ENCODE measurements around the gene PEX10.
"Not testable (repeated sequence)": the region's sequence is repeated elsewhere in the genome, so short reads cannot be mapped to it uniquely, and the experiment has no call there.

The PEX10 gene

GRCh38 chr1:2443277-2444137 lies 31.1 kb upstream of the PEX10 start:
- no peak for DNase-seq

GRCh38 chr1:2442661-2443060 lies 30.3 kb upstream of the PEX10 start:
- DNase-seq = no peak

DNA sequence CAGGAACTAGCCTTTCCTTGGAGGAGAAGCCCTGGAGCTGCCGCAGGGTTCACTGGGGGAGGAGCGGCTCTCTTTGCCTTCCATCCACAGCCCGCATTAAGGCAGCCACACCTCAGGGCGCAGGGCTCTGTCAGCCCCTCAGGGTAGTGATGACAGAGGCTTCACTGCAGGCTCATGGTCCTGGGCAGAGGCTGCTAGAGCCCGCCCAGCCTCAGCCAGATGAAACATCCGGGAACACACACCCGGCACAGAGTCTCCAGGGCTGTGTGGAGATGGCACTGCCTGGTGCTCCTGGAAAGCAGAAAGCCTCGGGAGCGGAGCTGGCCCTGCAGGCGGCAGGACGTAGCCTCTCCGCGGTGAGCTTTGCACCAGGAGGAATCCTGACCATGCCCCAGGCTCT lies 29.4 kb upstream of the PEX10 start:
- no peak for DNase-seq

DNA sequence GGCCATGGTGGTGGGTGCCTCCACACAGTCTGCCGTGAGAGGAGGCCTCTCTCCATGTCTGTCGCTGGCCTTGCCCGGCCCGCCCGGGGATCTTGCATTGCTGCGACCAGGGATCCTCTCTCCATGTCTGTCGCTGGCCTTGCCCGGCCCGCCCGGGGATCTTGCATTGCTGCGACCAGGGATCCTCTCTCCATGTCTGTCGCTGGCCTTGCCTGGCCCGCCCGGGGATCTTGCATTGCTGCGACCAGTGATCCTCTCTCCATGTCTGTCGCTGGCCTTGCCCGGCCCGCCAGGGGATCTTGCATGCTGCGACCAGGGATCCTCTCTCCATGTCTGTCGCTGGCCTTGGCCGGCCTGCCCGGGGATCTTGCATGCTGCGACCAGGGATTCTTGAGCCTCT lies 28.0 kb upstream of the PEX10 start:
- not testable (repeated sequence) for DNase-seq

GRCh38 chr1:2439369-2439768 lies 27.0 kb upstream of the PEX10 start:
- no peak for DNase-seq

GRCh38 chr1:2438641-2439040 lies 26.3 kb upstream of the PEX10 start:
- DNase-seq = no peak

GRCh38 chr1:2438038-2438437 lies 25.7 kb upstream of the PEX10 start:
- DNase-seq = no peak

DNA sequence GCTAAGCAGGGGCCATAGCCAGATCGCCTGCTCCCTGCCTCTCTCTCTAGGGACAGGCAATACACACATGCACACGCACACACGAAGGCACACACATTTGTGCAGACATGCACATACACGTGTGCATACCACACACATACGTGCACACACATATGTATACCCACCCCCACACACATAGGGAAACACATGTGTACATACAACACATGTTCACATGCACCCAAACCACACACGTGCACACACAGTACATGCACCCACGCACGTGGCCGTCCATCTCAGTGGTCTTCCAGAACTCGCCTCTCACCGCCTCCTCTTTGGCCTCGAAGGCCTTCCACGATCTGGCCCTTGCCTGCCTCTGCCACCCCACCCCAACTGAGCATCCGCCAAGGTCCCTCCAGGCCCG lies 25.3 kb upstream of the PEX10 start:
- no peak for DNase-seq

GRCh38 chr1:2436876-2437275 lies 24.5 kb upstream of the PEX10 start:
- DNase-seq = no peak

GRCh38 chr1:2435746-2436355 lies 23.5 kb upstream of the PEX10 start:
- DNase-seq = no peak

- DNase-seq = no peak
These were observed 22.7 kb upstream of the PEX10 start for GRCh38 chr1:2435091-2435490.

DNA sequence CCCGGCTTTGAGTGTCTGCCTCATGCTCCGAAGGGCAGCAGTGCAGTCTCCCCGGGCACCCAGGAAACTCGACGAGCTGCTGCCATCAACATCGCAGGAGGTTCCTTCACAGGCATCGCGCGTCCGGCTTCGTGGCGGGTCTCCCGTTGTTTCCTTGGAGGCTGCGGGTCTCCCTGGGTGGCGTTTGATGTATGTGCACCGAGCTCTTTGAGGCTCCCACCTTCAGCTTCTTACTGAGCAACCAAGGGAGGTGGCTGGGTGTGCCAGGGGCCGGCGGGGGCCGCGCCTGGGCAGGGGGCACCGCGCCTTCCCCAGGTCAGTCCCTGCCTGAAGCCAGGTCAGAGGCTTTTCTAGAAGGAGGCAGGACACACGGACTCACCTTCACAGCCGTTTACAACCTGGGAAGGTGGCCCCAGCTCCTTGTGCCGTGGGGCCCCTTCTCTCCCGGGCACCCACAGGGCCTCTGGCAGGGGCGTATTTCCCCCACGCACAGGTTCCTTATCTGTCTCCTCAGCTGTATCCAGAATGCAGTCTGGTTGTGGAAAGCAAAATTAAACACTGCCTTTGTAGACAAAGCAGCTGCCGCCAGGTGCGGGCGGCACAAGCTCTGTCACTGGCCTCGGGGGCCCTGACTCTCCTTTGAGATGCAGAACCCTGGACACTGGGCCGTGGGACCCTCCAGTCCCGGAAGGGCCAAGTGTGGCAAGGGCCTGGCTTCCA lies 21.7 kb upstream of the PEX10 start:
- DNase-seq = no peak

GRCh38 chr1:2433196-2433595 lies 20.8 kb upstream of the PEX10 start:
- DNase-seq = no peak

- no peak for DNase-seq
These were observed 20.1 kb upstream of the PEX10 start for GRCh38 chr1:2432441-2432844.

- no peak for DNase-seq
These were observed 19.2 kb upstream of the PEX10 start for GRCh38 chr1:2431518-2431917.

DNA sequence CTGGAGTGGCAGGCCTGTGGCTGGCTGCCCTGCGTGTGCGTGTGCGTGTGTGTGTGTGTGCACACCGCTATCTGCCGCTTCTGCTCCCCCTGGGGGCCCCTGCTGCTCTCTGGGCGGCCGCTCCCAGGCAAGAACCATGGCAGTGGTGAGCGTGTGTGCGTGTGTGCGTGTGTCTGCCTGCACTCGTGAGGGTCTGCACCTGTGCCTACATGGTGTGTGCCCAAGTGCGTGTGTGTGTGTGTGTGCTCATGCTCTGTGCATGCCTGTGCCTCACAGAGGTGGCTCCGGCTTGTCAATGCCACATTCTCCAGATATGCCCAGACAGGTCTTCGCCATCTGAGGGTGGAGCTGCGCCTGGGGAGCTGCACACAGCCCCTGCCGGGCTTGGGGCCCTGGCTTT lies 18.7 kb upstream of the PEX10 start:
- DNase-seq = no peak

DNA sequence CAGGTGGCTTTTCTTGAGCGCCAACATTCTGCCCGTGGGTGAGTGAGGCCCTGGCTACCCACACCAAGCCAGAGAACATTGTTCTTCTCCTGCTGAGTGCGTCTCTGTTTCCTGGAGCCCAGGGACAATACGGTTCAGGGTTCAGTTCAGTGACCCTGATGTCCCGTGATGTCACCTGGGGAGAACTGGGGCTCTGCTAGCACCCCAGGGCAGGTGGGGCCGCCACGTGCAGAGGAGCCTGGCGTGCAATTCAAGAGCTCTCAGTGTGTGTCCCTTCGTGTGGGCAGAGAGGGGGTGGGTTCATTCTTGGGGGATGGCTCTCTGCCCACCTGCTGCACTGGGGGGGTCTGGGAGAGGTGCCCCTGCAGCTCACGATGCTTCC lies 18.2 kb upstream of the PEX10 start:
- no peak for DNase-seq

DNA sequence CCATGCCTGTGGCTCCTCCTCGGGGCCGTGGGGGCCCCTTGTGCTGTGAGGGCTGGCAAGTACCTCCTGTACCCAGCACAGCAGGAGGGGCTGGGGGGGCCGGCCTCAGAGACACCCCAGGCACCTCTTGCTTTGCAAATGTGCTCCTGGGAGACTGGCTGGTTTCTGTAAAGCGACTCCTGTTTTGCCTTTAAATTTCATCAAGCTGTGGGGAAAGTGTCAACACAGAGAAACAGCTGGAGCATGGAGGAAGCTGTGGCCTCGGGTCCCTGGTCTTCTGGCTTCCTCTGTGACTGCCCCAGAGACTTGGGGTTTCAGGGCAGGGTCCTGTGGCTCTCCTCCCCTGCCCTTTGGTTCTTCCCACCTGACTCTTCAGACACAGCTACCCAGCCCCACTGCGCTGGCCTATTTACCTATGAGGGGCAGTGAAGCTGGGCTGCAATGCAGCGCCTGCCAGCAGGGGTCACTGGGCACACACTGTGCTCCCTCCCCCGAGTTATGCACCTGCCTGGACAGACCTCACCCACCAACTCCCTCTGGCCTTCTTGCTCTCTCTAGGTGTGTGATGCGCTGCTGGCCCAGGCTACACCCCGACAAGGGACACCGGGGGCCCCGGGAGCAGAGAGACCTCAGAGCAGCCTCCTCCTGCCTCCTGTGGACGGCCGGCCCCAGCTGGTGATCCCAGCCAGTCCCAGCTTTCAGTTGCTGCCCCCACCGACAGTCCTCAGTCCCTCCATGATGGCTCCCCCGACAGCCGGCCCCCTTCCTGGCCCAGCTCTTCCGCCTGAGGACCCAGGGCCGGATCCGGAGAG lies 17.6 kb upstream of the PEX10 start:
- no peak for DNase-seq

DNA sequence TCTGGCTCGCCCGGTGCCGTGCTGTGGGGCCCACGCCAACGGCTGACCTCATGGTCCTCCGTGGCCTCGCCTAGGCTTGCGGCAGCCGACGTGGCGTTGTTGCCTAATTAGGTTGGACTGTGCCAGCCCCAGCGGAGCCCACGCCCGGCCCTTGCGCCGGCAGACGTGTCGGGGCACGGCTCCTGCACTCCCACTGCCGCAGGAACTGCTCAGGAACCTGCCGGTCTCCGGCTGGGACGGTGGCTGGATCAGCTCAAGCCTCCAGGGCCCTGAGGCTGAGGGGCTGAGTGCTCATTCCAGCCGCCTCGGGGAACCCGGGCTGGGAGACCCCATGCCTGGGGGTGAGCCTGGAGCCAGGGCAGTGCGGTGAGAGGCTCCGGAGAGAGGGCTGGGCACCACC lies 16.1 kb upstream of the PEX10 start:
- no peak for DNase-seq

DNA sequence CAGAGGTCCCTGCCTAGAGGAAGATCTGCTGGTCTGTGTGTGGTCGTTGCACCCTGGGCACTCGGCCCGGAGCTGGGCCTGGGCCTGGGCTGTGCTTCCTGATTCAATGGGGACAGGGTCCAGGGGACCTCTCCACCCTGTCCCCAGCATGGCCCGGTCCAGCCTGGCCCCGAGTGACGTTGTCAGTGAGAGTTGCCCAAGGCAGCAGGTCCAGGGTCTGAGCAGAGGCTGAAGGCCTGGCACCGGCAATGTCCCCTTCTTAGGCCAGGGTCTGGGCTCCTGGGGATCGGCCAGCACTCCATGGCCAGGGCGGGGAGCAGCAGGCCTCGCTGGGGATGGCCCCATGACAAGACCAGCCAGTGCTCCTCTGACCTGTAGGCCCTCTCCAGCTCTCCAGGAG lies 15.6 kb upstream of the PEX10 start:
- DNase-seq = no peak

- no peak for DNase-seq
These were observed 14.7 kb upstream of the PEX10 start for GRCh38 chr1:2427051-2427450.

DNA sequence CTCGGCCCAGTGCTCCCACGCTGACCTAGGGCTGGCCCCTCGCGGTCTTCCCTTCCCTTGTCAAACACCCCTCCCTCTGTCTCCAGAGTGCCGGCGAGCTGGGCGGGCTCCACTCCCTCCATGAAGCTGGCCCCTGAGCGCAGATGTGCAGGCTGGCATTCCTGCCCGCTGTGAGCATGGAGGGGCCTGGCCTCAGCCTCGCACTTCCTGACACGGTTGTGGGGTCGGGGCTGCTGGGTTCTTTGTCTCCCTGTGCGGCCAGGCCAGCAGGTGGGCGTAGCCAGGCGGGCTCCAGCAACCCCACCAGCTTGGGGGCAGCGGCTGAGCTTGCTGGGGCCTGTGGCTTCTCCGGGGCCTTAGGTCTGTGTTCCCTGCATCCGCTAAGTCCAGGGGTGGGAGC lies 14.2 kb upstream of the PEX10 start:
- DNase-seq = no peak

GRCh38 chr1:2425892-2426291 lies 13.5 kb upstream of the PEX10 start:
- DNase-seq = no peak
